ENCODE results near the gene ZDHHC22.

Gene ZDHHC22

DNA sequence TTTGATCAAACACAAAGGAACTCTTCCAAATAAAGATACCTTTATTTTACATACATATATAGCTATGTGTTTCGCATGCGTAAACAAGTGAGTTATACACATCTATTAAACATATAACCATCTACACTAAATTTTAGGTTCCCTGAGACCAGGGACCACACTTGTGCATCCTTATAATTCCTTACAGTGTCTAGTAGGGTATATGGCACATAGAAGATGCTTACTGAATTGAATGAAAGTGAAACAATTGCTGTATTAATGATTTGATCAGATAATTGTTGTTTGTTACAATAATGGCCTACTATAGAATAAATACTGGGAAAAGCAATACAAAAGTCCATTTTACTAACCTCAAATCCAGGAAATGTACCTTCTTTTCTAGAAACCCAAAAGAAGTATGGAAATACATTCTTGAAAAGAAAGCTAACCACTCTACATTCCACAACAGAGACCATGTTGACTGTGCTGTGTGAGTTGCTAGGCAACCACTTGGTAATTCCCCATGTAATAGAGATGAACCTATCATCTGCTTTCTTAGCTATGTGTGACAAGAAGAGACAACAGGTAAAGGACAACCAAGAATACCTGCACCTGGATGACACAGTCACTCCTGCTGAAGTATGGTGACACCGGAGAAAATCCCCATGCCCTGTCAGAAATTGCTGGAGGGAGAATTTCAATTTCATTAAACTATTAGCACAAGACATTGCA, 55.4 kb downstream of the ZDHHC22 start:
- DNase-seq (ENCODE audit: low read depth), result peak; percentile 35
- H3K4me3 ChIP-seq (ENCODE audit: low read length), result no peak overlapping the region

DNA sequence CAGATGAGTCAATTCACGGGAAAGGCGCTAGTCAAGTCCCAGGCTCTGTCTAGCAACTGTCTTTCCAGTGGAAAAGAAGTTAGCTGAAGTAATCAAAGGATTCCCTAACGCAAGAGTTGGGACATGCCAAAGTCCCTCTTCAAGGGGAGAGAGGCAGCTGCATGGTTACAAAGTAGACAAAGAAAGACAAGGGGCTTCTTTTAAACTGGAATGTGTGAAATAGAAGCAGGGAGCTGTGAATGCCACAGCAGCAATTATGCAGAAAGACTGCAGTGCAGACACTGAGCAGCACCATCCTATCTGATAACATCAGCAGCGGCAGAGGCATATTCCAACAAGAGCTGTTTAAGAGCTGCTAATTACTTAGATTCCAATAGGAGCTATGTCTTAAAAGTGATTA, 56.1 kb downstream of the ZDHHC22 start:
- DNase-seq (ENCODE audit: low read depth), result no peak
- H3K4me1 ChIP-seq (ENCODE audit: control insufficient read depth, insufficient read depth, low read length), result peaks cover 9% of the 10 kb centered on the region
- H3K4me3 ChIP-seq (ENCODE audit: low read length), result no peak overlapping the region
- peaks cover 7% of the 10 kb centered on the region for H3K27me3 ChIP-seq (replicated peaks; ENCODE audit: control insufficient read depth, insufficient read depth, low read length)
- no peak overlapping the region for H3K9ac ChIP-seq (ENCODE audit: low read length)
- no peaks in the 10 kb centered on the region for H3K9me3 ChIP-seq (ENCODE audit: control insufficient read depth, low read length)
- H3K36me3 ChIP-seq (ENCODE audit: control insufficient read depth, insufficient read depth, low read length, severe bottlenecking), result no peaks in the 10 kb centered on the region

More for the DNA sequence above, 55.4 kb downstream of the ZDHHC22 start:
- Histone ChIP-seq H3K4me1 (ENCODE audit: control insufficient read depth, insufficient read depth, low read length) (peaks cover 9% of the 10 kb centered on the region), H3K27me3 (replicated peaks; ENCODE audit: control insufficient read depth, insufficient read depth, low read length) (peaks cover 7% of the 10 kb centered on the region), H3K9ac (ENCODE audit: low read length) (no peak overlapping the region), H3K36me3 (ENCODE audit: control insufficient read depth, insufficient read depth, low read length, severe bottlenecking) (no peaks in the 10 kb centered on the region), H3K9me3 (ENCODE audit: control insufficient read depth, low read length) (peaks cover 5% of the 10 kb centered on the region)

DNA sequence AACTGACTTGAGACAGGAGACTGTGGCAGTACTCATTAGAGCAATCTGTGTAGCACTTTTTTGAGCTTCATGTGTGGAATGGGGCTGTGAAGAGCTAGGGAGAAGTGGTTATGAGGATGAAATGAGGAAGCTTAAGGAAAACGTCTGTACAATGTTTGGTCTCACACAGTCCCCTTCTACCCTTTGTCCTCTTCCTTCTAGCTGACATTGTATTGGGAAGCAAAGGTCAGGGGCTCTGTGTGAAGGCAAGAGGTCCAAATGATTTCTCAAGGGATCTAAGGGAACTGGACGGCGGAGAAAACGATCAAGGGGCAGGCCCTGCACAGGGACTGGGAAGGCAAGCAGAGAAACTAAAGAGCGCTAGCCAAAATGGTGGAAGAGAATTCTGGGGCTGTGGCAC, 56.6 kb downstream of the ZDHHC22 start:
- no peak for DNase-seq (ENCODE audit: low read depth)
- peaks cover 4% of the 10 kb centered on the region for H3K9me3 ChIP-seq (ENCODE audit: control insufficient read depth, low read length)
- H3K27me3 ChIP-seq (replicated peaks; ENCODE audit: control insufficient read depth, insufficient read depth, low read length), result peaks cover 7% of the 10 kb centered on the region
- H3K36me3 ChIP-seq (ENCODE audit: control insufficient read depth, insufficient read depth, low read length, severe bottlenecking), result no peaks in the 10 kb centered on the region
- H3K4me3 ChIP-seq (ENCODE audit: low read length), result no peak overlapping the region
- peaks cover 9% of the 10 kb centered on the region for H3K4me1 ChIP-seq (ENCODE audit: control insufficient read depth, insufficient read depth, low read length)
- H3K9ac ChIP-seq (ENCODE audit: low read length), result no peak overlapping the region

DNA sequence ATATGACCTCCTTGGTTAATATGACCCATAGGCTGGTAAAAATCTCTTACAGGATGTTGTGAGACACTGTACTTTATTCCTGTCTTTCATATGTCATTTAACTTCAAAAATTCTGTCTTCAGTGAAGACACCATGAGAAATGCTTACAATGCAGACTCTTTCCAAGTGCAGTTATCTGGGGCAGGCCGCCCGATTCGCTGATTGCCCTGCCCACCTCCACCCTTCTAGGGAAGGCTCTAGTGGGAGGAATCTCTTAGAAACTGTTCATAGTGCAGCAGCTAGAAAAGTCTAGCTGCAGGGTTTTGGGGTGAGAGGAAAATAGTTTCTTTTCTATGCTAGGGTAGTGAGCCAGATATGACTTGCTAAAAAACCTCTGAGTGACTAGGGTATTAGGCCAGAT, 58.5 kb downstream of the ZDHHC22 start:
- Histone ChIP-seq H3K4me1 (ENCODE audit: control insufficient read depth, insufficient read depth, low read length) (peaks cover 9% of the 10 kb centered on the region), H3K9me3 (ENCODE audit: control insufficient read depth, low read length) (peaks cover 7% of the 10 kb centered on the region), H3K27me3 (replicated peaks; ENCODE audit: control insufficient read depth, insufficient read depth, low read length) (no peaks in the 10 kb centered on the region), H3K4me3 (ENCODE audit: low read length) (no peak overlapping the region), H3K36me3 (ENCODE audit: control insufficient read depth, insufficient read depth, low read length, severe bottlenecking) (no peaks in the 10 kb centered on the region), H3K9ac (ENCODE audit: low read length) (no peak overlapping the region)
- no peak for DNase-seq (ENCODE audit: low read depth)

DNA sequence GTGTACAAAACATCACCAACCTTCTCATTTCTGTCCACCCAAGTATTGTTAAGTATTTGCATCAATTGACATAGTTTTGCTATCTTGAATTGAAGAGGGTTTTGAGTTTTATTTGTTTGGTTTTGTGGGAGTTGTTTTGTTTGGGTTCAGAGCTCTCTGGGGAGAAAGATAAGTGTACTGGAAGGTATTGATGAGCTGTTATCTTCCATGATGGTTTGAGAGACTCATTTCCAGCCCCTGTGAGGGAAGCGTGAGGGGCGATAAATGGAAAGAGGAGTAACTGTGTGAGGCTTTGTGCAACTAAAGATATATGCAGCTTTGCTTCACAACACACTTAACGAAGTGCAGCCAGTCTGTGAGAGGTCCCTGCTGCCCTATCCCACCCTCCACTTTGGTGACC, 59.2 kb downstream of the ZDHHC22 start:
- Histone ChIP-seq H3K36me3 (ENCODE audit: control insufficient read depth, insufficient read depth, low read length, severe bottlenecking) (no peaks in the 10 kb centered on the region), H3K4me1 (ENCODE audit: control insufficient read depth, insufficient read depth, low read length) (peaks cover 9% of the 10 kb centered on the region)

More for the DNA sequence above, 59.2 kb downstream of the ZDHHC22 start:
- DNase-seq (ENCODE audit: low read depth), result no peak
- peaks cover 7% of the 10 kb centered on the region for H3K9me3 ChIP-seq (ENCODE audit: control insufficient read depth, low read length)
- no peak overlapping the region for H3K4me3 ChIP-seq (ENCODE audit: low read length)
- no peak overlapping the region for H3K9ac ChIP-seq (ENCODE audit: low read length)
- H3K27me3 ChIP-seq (replicated peaks; ENCODE audit: control insufficient read depth, insufficient read depth, low read length), result no peaks in the 10 kb centered on the region
